Tibial nerve (tissue), 4 donors: Measurements from ENCODE around the gene ARFGAP1. TPM values are rescaled to one million over a fixed set of nuclear protein-coding genes. Genes with fewer than 3 reads are reported as not detected.

Source experiments
- DNase-seq, 2 donors: peaks; one replicate each; pipeline ENCODE4 v3.0.0-alpha.2; 2019; ENCODE audit warnings: low spot score in 2 of 2
- H3K27ac ChIP-seq, 4 donors: fragments of 200-600 bp; sonication (generic) in 3 of 4; one replicate each; pipeline ENCODE4 v1.5.1; 2017 to 2019; ENCODE audit warnings: mild to moderate bottlenecking in 1 of 4
- H3K27me3 ChIP-seq, 2 donors: fragments of 200-600 bp; sonication (generic) in 1 of 2; one replicate each; pipeline versions ENCODE4 v1.5.1 to v1.6.0; 2017 to 2019
- H3K36me3 ChIP-seq, 3 donors: fragments of 200-600 bp; sonication (generic); one replicate each; pipeline ENCODE4 v1.5.1; 2018 to 2019
- H3K4me1 ChIP-seq, 4 donors: fragments of 200-600 bp; sonication (generic) in 3 of 4; one replicate each; pipeline ENCODE4 v1.5.1; 2017 to 2019
- H3K4me3 ChIP-seq, 4 donors: fragments of 200-600 bp; sonication (generic) in 3 of 4; one replicate each; pipeline ENCODE4 v1.5.1; 2017 to 2019; ENCODE audit warnings: mild to moderate bottlenecking in 1 of 4, moderate library complexity in 1 of 4
- H3K9me3 ChIP-seq, 4 donors: fragments of 200-600 bp; sonication (generic) in 3 of 4; one replicate each; pipeline ENCODE4 v1.5.1; 2017 to 2019
- CTCF ChIP-seq, 5 experiments: fragments of 200-600 bp in 3 of 5; fragments of 450-650 bp in 2 of 5; sonication (generic) in 3 of 5; IDR thresholded peaks; one replicate each; pipeline ENCODE4 v1.5.1; 2016 to 2019; ENCODE audit warnings: antibody characterized with exemption in 5 of 5, mild to moderate bottlenecking in 3 of 5, moderate library complexity in 2 of 5
- EP300 ChIP-seq, 2 donors: sonication (generic); formaldehyde crosslinking; IDR thresholded peaks; one replicate each; pipeline ENCODE4 v1.6.1; 2017; ENCODE audit warnings: antibody characterized with exemption in 2 of 2, mild to moderate bottlenecking in 1 of 2
- POLR2A ChIP-seq, 2 donors: fragments of 450-650 bp; IDR thresholded peaks; one replicate each; pipeline ENCODE4 v1.6.1; 2017; ENCODE audit warnings: antibody characterized with exemption in 2 of 2, mild to moderate bottlenecking in 2 of 2, moderate library complexity in 2 of 2
- WGBS, 2 donors: methylation state at CpG; one replicate each; pipeline ENCODE4 v1.1.5; 2018; 5-methylcytosine and 5-hydroxymethylcytosine counted together
- total RNA-seq, 4 donors: library from RNA; depleted of rRNA; stranded (reverse); fragments of >200 nt; gene quantifications; one replicate each; pipeline ENCODE4 v1.1.0, GENCODE V29; 2016

Gene ARFGAP1
- total RNA-seq, 4 donors from 2014 or later: 55.3 to 124 (median 68.6) TPM

GRCh38 chr20:63317601-63318291 is 45.1 kb downstream of the ARFGAP1 start:
- peaks cover 0 to under 1% (median 0%) of the 10 kb centered on the region in 4 donors for H3K4me1 ChIP-seq
- H3K9me3 ChIP-seq: no peaks in the 10 kb centered on the region
- TF ChIP-seq POLR2A (IDR thresholded peaks at IDR 0.05) (no peak), CTCF (IDR thresholded peaks at IDR 0.05) (no peak), EP300 (IDR thresholded peaks at IDR 0.05) (no peak)
- H3K4me3 ChIP-seq: no peak overlapping the region
- no peaks in the 10 kb centered on the region for H3K36me3 ChIP-seq
- no peak overlapping the region for H3K27ac ChIP-seq
- peaks cover 0 to 20% of the 10 kb centered on the region in 2 donors for H3K27me3 ChIP-seq
- WGBS, 2 donors: 78% methylated on average over 15 to 18 of the region's 18 CpGs
- no peak for DNase-seq

- Histone ChIP-seq H3K4me3 (no peak overlapping the region), H3K27me3 (peaks cover 0 to 22% of the 10 kb centered on the region in 2 donors), H3K4me1 (peaks cover 0 to 3% (median 0%) of the 10 kb centered on the region in 4 donors), H3K9me3 (no peaks in the 10 kb centered on the region), H3K36me3 (no peaks in the 10 kb centered on the region), H3K27ac (no peak overlapping the region)
- DNase-seq: no peak
- TF ChIP-seq CTCF (IDR thresholded peaks at IDR 0.05): no peak
- no peak for TF ChIP-seq POLR2A (IDR thresholded peaks at IDR 0.05)
- TF ChIP-seq EP300 (IDR thresholded peaks at IDR 0.05): no peak
- WGBS, 2 donors: 90 to 92% methylated on average over 15 to 19 of the region's 24 CpGs
These were observed 46.0 kb downstream of the ARFGAP1 start for GRCh38 chr20:63318391-63319163.

- H3K36me3 ChIP-seq: no peaks in the 10 kb centered on the region
- H3K4me1 ChIP-seq: peaks cover 0 to 3% (median 0%) of the 10 kb centered on the region in 4 donors
- no peak for TF ChIP-seq EP300 (IDR thresholded peaks at IDR 0.05)
- no peak for TF ChIP-seq CTCF (IDR thresholded peaks at IDR 0.05)
- no peak for TF ChIP-seq POLR2A (IDR thresholded peaks at IDR 0.05)
- peaks cover 0 to 24% of the 10 kb centered on the region in 2 donors for H3K27me3 ChIP-seq
- no peak overlapping the region for H3K4me3 ChIP-seq
- 83 to 88% methylated on average over 18 to 24 of the region's 25 CpGs for WGBS, 2 donors
- H3K27ac ChIP-seq: no peak overlapping the region
- no peak for DNase-seq
- no peaks in the 10 kb centered on the region for H3K9me3 ChIP-seq
These were observed 46.8 kb downstream of the ARFGAP1 start for GRCh38 chr20:63319164-63320040.

GRCh38 chr20:63320041-63320511 is 47.5 kb downstream of the ARFGAP1 start:
- no peak for DNase-seq
- peaks cover 0 to 27% of the 10 kb centered on the region in 2 donors for H3K27me3 ChIP-seq
- TF ChIP-seq CTCF (IDR thresholded peaks at IDR 0.05) (no peak), POLR2A (IDR thresholded peaks at IDR 0.05) (no peak), EP300 (IDR thresholded peaks at IDR 0.05) (no peak)
- no peaks in the 10 kb centered on the region for H3K9me3 ChIP-seq
- H3K36me3 ChIP-seq: no peaks in the 10 kb centered on the region
- WGBS, 2 donors: 65% methylated on average over 17 of the region's 23 CpGs; no CpG with 5 or more reads in 1 of the 2 donors
- no peak overlapping the region for H3K27ac ChIP-seq
- H3K4me1 ChIP-seq: peaks cover 0 to 3% (median 0%) of the 10 kb centered on the region in 4 donors
- no peak overlapping the region for H3K4me3 ChIP-seq
